Activated naive CD4-positive, alpha-beta T cell treated with anti-CD3 and anti-CD28 coated beads for 36 hours (primary cell): Measurements from ENCODE around the gene TMEM86B. TPM values are rescaled to one million over a fixed set of nuclear protein-coding genes. Genes with fewer than 3 reads are reported as not detected.
A peak's percentile ranks its signal among the peaks of the same experiment; 100 is the strongest.

Experiments used
- CTCF ChIA-PET: fragments of 350-600 bp; sonication (Branson Sonifier 250); formaldehyde crosslinking; loops from one replicate; lab custom pipeline; 2021; ENCODE audit warnings: antibody characterized with exemption; lab: Charles Lee
- DNase-seq: peaks from one replicate; pipeline ENCODE4 v3.0.0-alpha.2; 2020
- H3K27ac Mint-ChIP-seq: one replicate; pipeline ENCODE4 v1.8.0; 2021; ENCODE audit warnings: mild to moderate bottlenecking, mixed read lengths
- H3K27me3 Mint-ChIP-seq: one replicate; pipeline ENCODE4 v1.8.0; 2021; ENCODE audit warnings: low read depth, mixed read lengths
- H3K36me3 Mint-ChIP-seq: one replicate; pipeline ENCODE4 v1.8.0; 2021; ENCODE audit warnings: low read depth, mixed read lengths
- H3K4me1 Mint-ChIP-seq: one replicate; pipeline ENCODE4 v1.8.0; 2021; ENCODE audit warnings: low read depth, mixed read lengths
- H3K4me3 Mint-ChIP-seq: one replicate; pipeline ENCODE4 v1.8.0; 2021; ENCODE audit warnings: mild to moderate bottlenecking, moderate library complexity, mixed read lengths
- H3K9me3 Mint-ChIP-seq: one replicate; pipeline ENCODE4 v1.8.0; 2021; ENCODE audit warnings: mixed read lengths
- intact Hi-C: fragments of 100-400 bp; cut with micrococcal nuclease; formaldehyde crosslinking; loops from one replicate; pipeline ENCODE4 v1.15.1; 2023
- total RNA-seq, 2 experiments: library from RNA; stranded (reverse); gene quantifications; one replicate each; pipeline ENCODE4 v1.2.3, GENCODE V29; 2021

Gene TMEM86B
- total RNA-seq, 2 experiments from 2014 or later = 6.1 to 6.8 TPM

DNA sequence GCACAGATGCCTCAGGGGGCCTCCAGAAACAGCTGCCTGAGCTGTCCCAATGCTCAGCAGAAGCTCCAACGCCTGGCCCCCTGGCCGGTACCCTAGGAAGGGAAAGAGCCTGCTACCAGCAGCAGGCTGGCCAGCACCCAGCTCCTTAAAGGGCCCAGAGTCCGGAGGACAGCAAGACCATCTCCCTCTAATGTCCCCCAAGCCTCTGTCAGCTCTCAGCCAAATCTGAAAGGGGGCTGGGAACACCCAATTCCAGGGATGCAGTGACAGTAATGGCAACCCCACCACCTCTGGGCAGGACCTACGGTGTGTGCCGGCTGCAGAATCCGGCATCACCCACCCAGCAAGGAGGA is 26.0 kb upstream of the TMEM86B start:
- H3K4me3 Mint-ChIP-seq = peak overlapping the region; percentile 88
- H3K36me3 Mint-ChIP-seq = peaks cover 53% of the 10 kb centered on the region
- no peak for DNase-seq
- H3K4me1 Mint-ChIP-seq = peaks cover 48% of the 10 kb centered on the region
- H3K9me3 Mint-ChIP-seq = no peaks in the 10 kb centered on the region
- H3K27me3 Mint-ChIP-seq = no peaks in the 10 kb centered on the region
- peak overlapping the region; percentile 99 for H3K27ac Mint-ChIP-seq
- intact Hi-C loops = loop anchor here (1.0 to 10.0 kb wide), 5 partner anchors 85 to 1120 kb away; partner anchors contain the start of genes CNOT3, KMT5C, PPP1R12C and ZSCAN5A
- CTCF ChIA-PET = interaction anchor here (0.6 to 1.8 kb wide), 9 partner anchors 38 to 384 kb away, joined by 3 to 5 read pairs (median 3); no protein-coding TSS in a partner anchor

DNA sequence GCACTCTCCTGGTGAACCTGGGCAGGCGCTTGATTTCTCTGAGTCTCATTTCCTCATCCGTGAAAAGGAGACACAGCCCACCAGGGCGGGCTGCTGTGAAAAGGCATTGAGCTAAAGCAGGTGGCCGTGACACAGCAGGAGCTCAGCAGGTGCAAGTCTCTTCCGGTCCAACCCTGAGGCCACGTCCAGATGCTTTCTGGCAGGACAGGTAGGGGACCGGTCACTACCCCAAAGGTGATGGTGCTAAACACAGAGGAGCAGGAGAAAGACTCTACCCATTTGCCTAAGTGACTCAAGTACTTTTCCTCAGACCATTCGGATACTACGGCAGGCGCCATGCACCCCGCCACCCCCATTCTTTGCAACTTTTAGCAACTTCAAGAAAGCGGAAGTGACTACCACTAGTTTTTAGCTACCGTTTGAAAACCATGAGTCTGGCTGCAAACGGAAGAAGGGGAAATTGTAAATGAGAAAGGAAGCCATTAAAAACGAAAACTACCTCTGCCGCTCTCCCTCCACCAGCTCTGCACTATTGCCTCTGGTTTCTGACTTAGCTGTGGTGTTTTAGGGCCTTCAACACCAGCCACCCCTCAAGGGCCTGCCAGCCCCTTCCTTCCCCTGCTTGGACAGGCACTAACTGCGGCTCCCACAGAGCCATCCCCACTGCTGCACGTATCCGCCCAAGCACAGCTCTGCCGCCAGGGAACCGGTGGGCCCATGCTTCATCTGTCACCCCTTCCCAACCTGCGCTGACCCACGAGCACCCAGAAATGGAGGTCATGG is 25.5 kb upstream of the TMEM86B start:
- Mint-ChIP-seq H3K4me3 (peak overlapping the region; percentile 88), H3K9me3 (no peaks in the 10 kb centered on the region), H3K4me1 (peaks cover 47% of the 10 kb centered on the region), H3K27ac (peak overlapping the region; percentile 99), H3K27me3 (no peaks in the 10 kb centered on the region), H3K36me3 (peaks cover 53% of the 10 kb centered on the region)
- CTCF ChIA-PET = interaction anchor here (0.8 to 1.7 kb wide), 6 partner anchors 39 to 263 kb away, joined by 3 to 5 read pairs (median 3); no protein-coding TSS in a partner anchor
- intact Hi-C loops = loop anchor here (1.0 to 10.0 kb wide), 5 partner anchors 85 to 1119 kb away; partner anchors contain the start of genes CNOT3, KMT5C, PPP1R12C and ZSCAN5A
- DNase-seq = peak; percentile 82

- peaks cover 57% of the 10 kb centered on the region for H3K4me1 Mint-ChIP-seq
- H3K9me3 Mint-ChIP-seq = no peaks in the 10 kb centered on the region
- H3K36me3 Mint-ChIP-seq = peaks cover 60% of the 10 kb centered on the region
- H3K27ac Mint-ChIP-seq = peak overlapping the region; percentile 99
- no peak for DNase-seq
- H3K27me3 Mint-ChIP-seq = no peaks in the 10 kb centered on the region
- intact Hi-C loops = loop anchor here (10.0 kb wide), 2 partner anchors 1062 to 1118 kb away; partner anchors contain the start of genes CNOT3 and ZSCAN5A
- CTCF ChIA-PET = interaction anchor here (0.6 to 1.3 kb wide), 3 partner anchors 40 to 378 kb away, joined by 3 to 4 read pairs (median 3); no protein-coding TSS in a partner anchor
- peak overlapping the region; percentile 88 for H3K4me3 Mint-ChIP-seq
Measured at GRCh38 chr19:55252760-55253663, 24.4 kb upstream of the TMEM86B start.

- H3K4me3 Mint-ChIP-seq = peak overlapping the region; percentile 61
- DNase-seq = peak; percentile 73
- H3K9me3 Mint-ChIP-seq = no peaks in the 10 kb centered on the region
- peaks cover 57% of the 10 kb centered on the region for H3K4me1 Mint-ChIP-seq
- CTCF ChIA-PET = interaction anchor here (0.8 kb wide), 1 partner anchor 50 kb away, joined by 4 read pairs; no protein-coding TSS in a partner anchor
- peak overlapping the region; percentile 99 for H3K27ac Mint-ChIP-seq
- H3K36me3 Mint-ChIP-seq = peaks cover 51% of the 10 kb centered on the region
- H3K27me3 Mint-ChIP-seq = no peaks in the 10 kb centered on the region
- intact Hi-C loops = loop anchor here (10.0 kb wide), 2 partner anchors 1063 to 1117 kb away; partner anchors contain the start of genes CNOT3 and ZSCAN5A
Measured at GRCh38 chr19:55251341-55252081, 22.9 kb upstream of the TMEM86B start.

- H3K4me1 Mint-ChIP-seq = peaks cover 50% of the 10 kb centered on the region
Measured at GRCh38 chr19:55250262-55251036, 21.9 kb upstream of the TMEM86B start.

GRCh38 chr19:55249841-55250240 is 21.3 kb upstream of the TMEM86B start:
- H3K4me1 Mint-ChIP-seq = peaks cover 50% of the 10 kb centered on the region
- no peak overlapping the region for H3K27ac Mint-ChIP-seq
- no peaks in the 10 kb centered on the region for H3K27me3 Mint-ChIP-seq
- no peaks in the 10 kb centered on the region for H3K9me3 Mint-ChIP-seq
- CTCF ChIA-PET = no interaction called here
- no peak overlapping the region for H3K4me3 Mint-ChIP-seq
- peaks cover 39% of the 10 kb centered on the region for H3K36me3 Mint-ChIP-seq
- DNase-seq = no peak
- intact Hi-C loops = loop anchor here (10.0 kb wide), 2 partner anchors 1065 to 1115 kb away; partner anchors contain the start of genes CNOT3 and ZSCAN5A

More at GRCh38 chr19:55250262-55251036, 21.9 kb upstream of the TMEM86B start:
- CTCF ChIA-PET = interaction anchor here (0.8 kb wide), 1 partner anchor 51 kb away, joined by 4 read pairs; no protein-coding TSS in a partner anchor
- intact Hi-C loops = loop anchor here (10.0 kb wide), 2 partner anchors 1064 to 1116 kb away; partner anchors contain the start of genes CNOT3 and ZSCAN5A
- Mint-ChIP-seq H3K27ac (peak overlapping the region; percentile 99), H3K4me3 (no peak overlapping the region), H3K36me3 (peaks cover 44% of the 10 kb centered on the region), H3K27me3 (no peaks in the 10 kb centered on the region), H3K9me3 (no peaks in the 10 kb centered on the region)
- DNase-seq = no peak

DNA sequence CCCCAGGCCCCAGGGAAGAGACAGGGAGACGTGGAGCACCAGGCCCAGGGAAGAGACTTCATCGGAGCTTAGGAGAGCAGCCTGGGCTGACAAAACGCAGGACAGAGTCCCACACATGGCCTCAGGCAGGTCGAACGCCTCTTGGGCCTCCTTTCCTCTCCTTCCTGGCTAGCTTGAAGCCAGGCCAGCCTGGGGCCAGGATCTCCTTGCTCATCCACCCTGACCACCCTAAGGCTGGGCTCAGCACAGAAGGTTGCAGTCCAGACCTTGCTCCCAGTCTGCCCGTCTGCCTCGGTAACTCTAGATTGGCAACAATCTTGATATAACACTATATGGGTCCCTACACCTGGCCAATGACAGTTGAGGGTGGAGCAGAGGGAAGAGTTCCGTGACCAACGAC is 20.1 kb upstream of the TMEM86B start:
- CTCF ChIA-PET = no interaction called here
- intact Hi-C loops = no loop called here
- Mint-ChIP-seq H3K27ac (peak overlapping the region; percentile 46), H3K4me3 (no peak overlapping the region), H3K27me3 (no peaks in the 10 kb centered on the region), H3K4me1 (peaks cover 47% of the 10 kb centered on the region), H3K9me3 (no peaks in the 10 kb centered on the region), H3K36me3 (peaks cover 38% of the 10 kb centered on the region)
- no peak for DNase-seq

GRCh38 chr19:55248166-55248675 is 19.7 kb upstream of the TMEM86B start:
- CTCF ChIA-PET = no interaction called here
- intact Hi-C loops = no loop called here
- Mint-ChIP-seq H3K4me3 (no peak overlapping the region), H3K27ac (peak overlapping the region; percentile 18), H3K36me3 (peaks cover 36% of the 10 kb centered on the region), H3K4me1 (peaks cover 42% of the 10 kb centered on the region), H3K27me3 (no peaks in the 10 kb centered on the region), H3K9me3 (no peaks in the 10 kb centered on the region)
- DNase-seq = no peak

- Mint-ChIP-seq H3K36me3 (peaks cover 37% of the 10 kb centered on the region), H3K4me3 (no peak overlapping the region)
- CTCF ChIA-PET = no interaction called here
Measured at GRCh38 chr19:55247621-55248099, 19.1 kb upstream of the TMEM86B start.

GRCh38 chr19:55246462-55247451 is 18.2 kb upstream of the TMEM86B start:
- Mint-ChIP-seq H3K4me3 (no peak overlapping the region), H3K4me1 (peaks cover 28% of the 10 kb centered on the region), H3K36me3 (peaks cover 34% of the 10 kb centered on the region), H3K27me3 (no peaks in the 10 kb centered on the region), H3K9me3 (no peaks in the 10 kb centered on the region), H3K27ac (peak overlapping the region; percentile 24)
- DNase-seq = no peak
- intact Hi-C loops = no loop called here
- CTCF ChIA-PET = no interaction called here

More at GRCh38 chr19:55247621-55248099, 19.1 kb upstream of the TMEM86B start:
- Mint-ChIP-seq H3K9me3 (no peaks in the 10 kb centered on the region), H3K27ac (peak overlapping the region; percentile 24), H3K4me1 (peaks cover 37% of the 10 kb centered on the region), H3K27me3 (no peaks in the 10 kb centered on the region)
- no peak for DNase-seq
- intact Hi-C loops = no loop called here
